Activated CD4-positive, alpha-beta T cell treated with anti-CD3 and anti-CD28 coated beads for 36 hours (primary cell): ENCODE data around the gene GC. TPM values are rescaled to one million over a fixed set of nuclear protein-coding genes. Genes with fewer than 3 reads are reported as not detected.
"Not testable (repeated sequence)": the region's sequence is repeated elsewhere in the genome, so short reads cannot be mapped to it uniquely, and the experiment has no call there.

Experiments used
- ATAC-seq: fragments of 200-7000 bp; cut with Tn5 transposase; one replicate; pipeline ENCODE4 v1.10.0; 2021; ENCODE audit warnings: mild to moderate bottlenecking, moderate library complexity
- CTCF ChIA-PET: fragments of 350-600 bp; sonication (Branson Sonifier 250); formaldehyde crosslinking; loops from one replicate; lab custom pipeline; 2021; ENCODE audit warnings: antibody characterized with exemption; lab: Charles Lee
- POLR2A ChIA-PET: fragments of 350-600 bp; sonication (Branson Sonifier 250); formaldehyde crosslinking; loops from one replicate; lab custom pipeline; 2021; ENCODE audit warnings: antibody characterized with exemption, inconsistent platforms; lab: Charles Lee
- DNase-seq: peaks from one replicate; pipeline ENCODE4 v3.0.0-alpha.2; 2020
- H3K27ac Mint-ChIP-seq: one replicate; pipeline ENCODE4 v1.8.0; 2021; ENCODE audit warnings: mixed read lengths
- H3K27me3 Mint-ChIP-seq: one replicate; pipeline ENCODE4 v1.8.0; 2021; ENCODE audit warnings: mixed read lengths
- H3K36me3 Mint-ChIP-seq: one replicate; pipeline ENCODE4 v1.8.0; 2021; ENCODE audit warnings: low read depth, mixed read lengths
- H3K4me1 Mint-ChIP-seq: one replicate; pipeline ENCODE4 v1.8.0; 2021; ENCODE audit warnings: mixed read lengths
- H3K4me3 Mint-ChIP-seq: one replicate; pipeline ENCODE4 v1.8.0; 2021; ENCODE audit warnings: mild to moderate bottlenecking, moderate library complexity, mixed read lengths
- H3K9me3 Mint-ChIP-seq: one replicate; pipeline ENCODE4 v1.8.0; 2021; ENCODE audit warnings: low read depth, mixed read lengths
- intact Hi-C, 2 experiments: fragments of 100-400 bp; cut with DNase I in 1 of 2; cut with micrococcal nuclease in 1 of 2; formaldehyde crosslinking; loops; one replicate each; pipeline versions ENCODE4 v1.14.2 to v1.15.1; 2022 to 2024; cut with DNase I, micrococcal nuclease
- total RNA-seq, 2 experiments: library from RNA; stranded (reverse); gene quantifications; one replicate each; pipeline ENCODE4 v1.2.3, GENCODE V29; 2021

Gene GC
- not detected for total RNA-seq

GRCh38 chr4:71783972-71784371 lies at the start of gene GC:
TSS of gene GC (minus strand) at chr4:71784079. CDS start at chr4:71784018, 61 bp downstream.
- ATAC-seq = no peak
- no peaks in the 10 kb centered on the region for H3K4me1 Mint-ChIP-seq
- no peaks in the 10 kb centered on the region for H3K36me3 Mint-ChIP-seq
- H3K4me3 Mint-ChIP-seq = no peak within 1 kb of the TSS
- ChIA-PET CTCF (interaction anchor here (1.0 kb wide), 1 partner anchor 10 kb away, joined by 3 read pairs; no protein-coding TSS in a partner anchor), POLR2A (no interaction called here)
- H3K9me3 Mint-ChIP-seq = no peaks in the 10 kb centered on the region
- DNase-seq = no peak
- intact Hi-C loops = no loop called here
- peaks cover 5% of the 10 kb centered on the region for H3K27me3 Mint-ChIP-seq
- H3K27ac Mint-ChIP-seq = no peak within 1 kb of the TSS

GRCh38 chr4:71833232-71833900 lies 49.5 kb upstream of the GC start:
- no peak for DNase-seq
- Mint-ChIP-seq H3K36me3 (no peaks in the 10 kb centered on the region), H3K27ac (no peak overlapping the region), H3K4me3 (no peak overlapping the region), H3K4me1 (no peaks in the 10 kb centered on the region), H3K27me3 (no peaks in the 10 kb centered on the region), H3K9me3 (no peaks in the 10 kb centered on the region)
- ATAC-seq = no peak
- CTCF ChIA-PET = no interaction called here
- intact Hi-C loops = no loop called here
- POLR2A ChIA-PET = no interaction called here

- Mint-ChIP-seq H3K27me3 (no peaks in the 10 kb centered on the region), H3K9me3 (no peaks in the 10 kb centered on the region), H3K36me3 (no peaks in the 10 kb centered on the region), H3K27ac (no peak overlapping the region), H3K4me1 (no peaks in the 10 kb centered on the region), H3K4me3 (no peak overlapping the region)
- no peak for ATAC-seq
- no peak for DNase-seq
- POLR2A ChIA-PET = no interaction called here
- intact Hi-C loops = no loop called here
- CTCF ChIA-PET = interaction anchor here (0.7 kb wide), 1 partner anchor 529 kb away, joined by 3 read pairs; no protein-coding TSS in a partner anchor
Measured at GRCh38 chr4:71832049-71832448, 48.2 kb upstream of the GC start.

GRCh38 chr4:71830497-71831190 lies 46.8 kb upstream of the GC start:
- Mint-ChIP-seq H3K27me3 (no peaks in the 10 kb centered on the region), H3K4me1 (no peaks in the 10 kb centered on the region), H3K9me3 (no peaks in the 10 kb centered on the region), H3K4me3 (no peak overlapping the region), H3K27ac (no peak overlapping the region), H3K36me3 (no peaks in the 10 kb centered on the region)
- ATAC-seq = no peak
- ChIA-PET CTCF (no interaction called here), POLR2A (no interaction called here)
- intact Hi-C loops = no loop called here
- no peak for DNase-seq

GRCh38 chr4:71828470-71828869 lies 44.6 kb upstream of the GC start:
- Mint-ChIP-seq H3K9me3 (no peaks in the 10 kb centered on the region), H3K4me3 (no peak overlapping the region), H3K27me3 (no peaks in the 10 kb centered on the region), H3K27ac (no peak overlapping the region), H3K4me1 (no peaks in the 10 kb centered on the region), H3K36me3 (no peaks in the 10 kb centered on the region)
- ChIA-PET POLR2A (no interaction called here), CTCF (no interaction called here)
- ATAC-seq (no peak), DNase-seq (no peak)
- intact Hi-C loops = no loop called here

- Mint-ChIP-seq H3K9me3 (no peaks in the 10 kb centered on the region), H3K36me3 (no peaks in the 10 kb centered on the region), H3K27ac (no peak overlapping the region), H3K27me3 (no peaks in the 10 kb centered on the region), H3K4me3 (no peak overlapping the region), H3K4me1 (no peaks in the 10 kb centered on the region)
- CTCF ChIA-PET = no interaction called here
- ATAC-seq (no peak), DNase-seq (no peak)
- intact Hi-C loops = no loop called here
- POLR2A ChIA-PET = no interaction called here
Measured at GRCh38 chr4:71827826-71828225, 43.9 kb upstream of the GC start.

GRCh38 chr4:71816676-71817303 lies 32.9 kb upstream of the GC start:
- H3K36me3 Mint-ChIP-seq = no peaks in the 10 kb centered on the region
- H3K4me3 Mint-ChIP-seq = no peak overlapping the region
- no peaks in the 10 kb centered on the region for H3K4me1 Mint-ChIP-seq
- H3K27me3 Mint-ChIP-seq = peaks cover 2% of the 10 kb centered on the region
- no peaks in the 10 kb centered on the region for H3K9me3 Mint-ChIP-seq
- POLR2A ChIA-PET = no interaction called here
- DNase-seq = no peak
- ATAC-seq = no peak
- intact Hi-C loops = no loop called here
- CTCF ChIA-PET = interaction anchor here (0.5 kb wide), 1 partner anchor 491 kb away, joined by 3 read pairs; no protein-coding TSS in a partner anchor
- no peak overlapping the region for H3K27ac Mint-ChIP-seq

GRCh38 chr4:71814433-71814832 lies 30.6 kb upstream of the GC start:
- Mint-ChIP-seq H3K4me1 (no peaks in the 10 kb centered on the region), H3K27me3 (peaks cover 2% of the 10 kb centered on the region), H3K9me3 (no peaks in the 10 kb centered on the region), H3K36me3 (no peaks in the 10 kb centered on the region), H3K4me3 (no peak overlapping the region), H3K27ac (no peak overlapping the region)
- no peak for DNase-seq
- CTCF ChIA-PET = no interaction called here
- intact Hi-C loops = no loop called here
- no peak for ATAC-seq
- POLR2A ChIA-PET = no interaction called here

- DNase-seq, H3K27ac Mint-ChIP-seq, H3K27me3 Mint-ChIP-seq, H3K9me3 Mint-ChIP-seq, CTCF ChIA-PET, ATAC-seq, H3K4me1 Mint-ChIP-seq, intact Hi-C loops, H3K4me3 Mint-ChIP-seq, POLR2A ChIA-PET, H3K36me3 Mint-ChIP-seq: not testable (repeated sequence)
Measured at GRCh38 chr4:71809805-71810204, 25.9 kb upstream of the GC start.

GRCh38 chr4:71807469-71807868 lies 23.6 kb upstream of the GC start:
- no peak overlapping the region for H3K27ac Mint-ChIP-seq
- no peaks in the 10 kb centered on the region for H3K27me3 Mint-ChIP-seq
- H3K4me1 Mint-ChIP-seq = no peaks in the 10 kb centered on the region
- intact Hi-C loops = no loop called here
- CTCF ChIA-PET = no interaction called here
- H3K9me3 Mint-ChIP-seq = no peaks in the 10 kb centered on the region
- ATAC-seq = no peak
- H3K36me3 Mint-ChIP-seq = no peaks in the 10 kb centered on the region
- POLR2A ChIA-PET = no interaction called here
- no peak overlapping the region for H3K4me3 Mint-ChIP-seq
- DNase-seq = no peak

- intact Hi-C loops, ATAC-seq, H3K9me3 Mint-ChIP-seq, H3K27ac Mint-ChIP-seq, H3K36me3 Mint-ChIP-seq, POLR2A ChIA-PET, H3K4me1 Mint-ChIP-seq, H3K27me3 Mint-ChIP-seq, H3K4me3 Mint-ChIP-seq, DNase-seq: not testable (repeated sequence)
- CTCF ChIA-PET = interaction anchor here (0.7 kb wide), 1 partner anchor 18 kb away, joined by 3 read pairs; no protein-coding TSS in a partner anchor
Measured at GRCh38 chr4:71805230-71805629, 21.4 kb upstream of the GC start.
